Testis (tissue), 3 donors: ENCODE results near the gene OMD. TPM values are rescaled to one million over a fixed set of nuclear protein-coding genes. Genes with fewer than 3 reads are reported as not detected.

ENCODE experiments used
- DNase-seq: peaks from one replicate; pipeline ENCODE4 v3.0.0-alpha.2; 2019
- H3K27ac ChIP-seq, 2 donors: fragments of 200-600 bp; sonication (generic); one replicate each; pipeline ENCODE4 v1.5.1; 2019
- H3K27me3 ChIP-seq: fragments of 200-600 bp; sonication (generic); one replicate; pipeline ENCODE4 v1.5.1; 2019
- H3K36me3 ChIP-seq: fragments of 200-600 bp; sonication (generic); one replicate; pipeline ENCODE4 v1.5.1; 2017; ENCODE audit warnings: low read depth; ENCODE audit errors: missing control alignments
- H3K4me1 ChIP-seq: fragments of 200-600 bp; sonication (generic); one replicate; pipeline ENCODE4 v1.5.1; 2019
- H3K4me3 ChIP-seq, 2 donors: fragments of 200-600 bp; sonication (generic); one replicate each; pipeline ENCODE4 v1.5.1; 2017 to 2019
- H3K9me3 ChIP-seq: fragments of 200-600 bp; sonication (generic); one replicate; pipeline ENCODE4 v1.5.1; 2017
- POLR2A ChIP-seq: fragments of 450-650 bp; IDR thresholded peaks from one replicate; pipeline ENCODE4 v1.6.1; 2017; ENCODE audit warnings: antibody characterized with exemption, mild to moderate bottlenecking, moderate library complexity
- whole genome bisulfite sequencing, 2 donors: methylation state at CpG; one replicate each; pipeline ENCODE4 v1.1.5; 2018; 5-methylcytosine and 5-hydroxymethylcytosine counted together
- intact Hi-C: fragments of 100-400 bp; cut with DNase I; formaldehyde crosslinking; loops from one replicate; pipeline ENCODE4 v1.15.1; 2023; ENCODE audit warnings: low total_unique reads
- polyA plus RNA-seq: library from polyadenylated mRNA; stranded (reverse); fragments of 350-450 nt; fragmentation: Illumina TruSeq; extraction: RNeasy Lipid Tissue Mini Kit (QIAGEN cat#74804); gene quantifications from one replicate; pipeline ENCODE4 v1.2.3, GENCODE V29; 2014; ENCODE audit warnings: low read depth, low replicate concordance; ENCODE audit not compliant: insufficient read depth
- total RNA-seq, 2 donors: library from RNA; depleted of rRNA; stranded (reverse); fragments of >200 nt; gene quantifications; one replicate each; pipeline ENCODE4 v1.2.3, GENCODE V29; 2016
- TF ChIP-seq, protein P1 (sequence below), 3 experiments: fragments of 450-650 bp in 2 of 3; fragments of 200-600 bp in 1 of 3; sonication (generic) in 1 of 3; IDR thresholded peaks; one replicate each; pipeline ENCODE4 v1.5.1; 2016 to 2019; ENCODE audit warnings: antibody characterized with exemption in 3 of 3, mild to moderate bottlenecking in 2 of 3, moderate library complexity in 1 of 3

The OMD gene
- total and polyA plus RNA-seq, 3 donors from 2014 or later: 1.1 to 4.9 (median 2.5) TPM

DNA sequence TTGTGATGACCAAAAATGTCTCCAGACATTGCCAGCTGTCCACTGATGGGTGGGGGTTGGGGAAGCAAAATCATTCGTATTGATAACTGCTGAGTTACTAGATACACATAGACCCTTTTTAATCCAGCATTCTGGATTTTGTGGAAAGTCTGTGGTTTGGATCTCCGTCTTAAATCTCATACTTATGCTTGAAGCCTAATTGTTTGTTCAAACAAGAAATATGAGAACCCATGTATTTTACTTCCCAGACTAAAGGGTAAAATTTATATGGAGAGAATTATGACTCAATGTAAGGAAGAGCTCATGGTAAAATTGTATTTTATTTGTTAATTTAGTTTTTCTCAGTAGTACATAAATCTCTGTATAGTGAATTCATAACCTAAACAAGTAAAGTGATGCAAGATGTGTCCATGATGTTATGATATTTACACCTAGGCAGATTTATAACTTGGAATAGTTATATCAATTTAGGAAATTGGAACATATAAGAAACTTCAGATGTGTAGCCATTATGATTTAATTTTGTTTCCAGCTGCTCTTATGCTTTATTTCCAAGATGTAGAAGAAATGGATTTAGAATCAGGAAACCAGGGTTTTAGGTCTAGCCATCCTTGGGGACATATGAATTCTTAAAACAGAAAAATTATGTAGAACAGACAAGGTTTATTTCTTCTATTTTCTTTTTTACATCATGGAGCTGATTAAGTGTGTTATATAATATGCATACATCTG lies 15.4 kb downstream of the OMD start:
- 86 to 96% methylated on average over 2 of the region's 2 CpGs for WGBS, 2 donors
- TF ChIP-seq, protein P1, sequence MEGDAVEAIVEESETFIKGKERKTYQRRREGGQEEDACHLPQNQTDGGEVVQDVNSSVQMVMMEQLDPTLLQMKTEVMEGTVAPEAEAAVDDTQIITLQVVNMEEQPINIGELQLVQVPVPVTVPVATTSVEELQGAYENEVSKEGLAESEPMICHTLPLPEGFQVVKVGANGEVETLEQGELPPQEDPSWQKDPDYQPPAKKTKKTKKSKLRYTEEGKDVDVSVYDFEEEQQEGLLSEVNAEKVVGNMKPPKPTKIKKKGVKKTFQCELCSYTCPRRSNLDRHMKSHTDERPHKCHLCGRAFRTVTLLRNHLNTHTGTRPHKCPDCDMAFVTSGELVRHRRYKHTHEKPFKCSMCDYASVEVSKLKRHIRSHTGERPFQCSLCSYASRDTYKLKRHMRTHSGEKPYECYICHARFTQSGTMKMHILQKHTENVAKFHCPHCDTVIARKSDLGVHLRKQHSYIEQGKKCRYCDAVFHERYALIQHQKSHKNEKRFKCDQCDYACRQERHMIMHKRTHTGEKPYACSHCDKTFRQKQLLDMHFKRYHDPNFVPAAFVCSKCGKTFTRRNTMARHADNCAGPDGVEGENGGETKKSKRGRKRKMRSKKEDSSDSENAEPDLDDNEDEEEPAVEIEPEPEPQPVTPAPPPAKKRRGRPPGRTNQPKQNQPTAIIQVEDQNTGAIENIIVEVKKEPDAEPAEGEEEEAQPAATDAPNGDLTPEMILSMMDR (IDR thresholded peaks at IDR 0.05): no peak
- no peak for TF ChIP-seq POLR2A
- no peaks in the 10 kb centered on the region for H3K9me3 ChIP-seq
- no peaks in the 10 kb centered on the region for H3K36me3 ChIP-seq
- DNase-seq: no peak
- peaks cover 9% of the 10 kb centered on the region for H3K4me1 ChIP-seq
- no peak overlapping the region for H3K27ac ChIP-seq
- H3K27me3 ChIP-seq: no peaks in the 10 kb centered on the region
- intact Hi-C loops: no loop called here
- no peak overlapping the region for H3K4me3 ChIP-seq

DNA sequence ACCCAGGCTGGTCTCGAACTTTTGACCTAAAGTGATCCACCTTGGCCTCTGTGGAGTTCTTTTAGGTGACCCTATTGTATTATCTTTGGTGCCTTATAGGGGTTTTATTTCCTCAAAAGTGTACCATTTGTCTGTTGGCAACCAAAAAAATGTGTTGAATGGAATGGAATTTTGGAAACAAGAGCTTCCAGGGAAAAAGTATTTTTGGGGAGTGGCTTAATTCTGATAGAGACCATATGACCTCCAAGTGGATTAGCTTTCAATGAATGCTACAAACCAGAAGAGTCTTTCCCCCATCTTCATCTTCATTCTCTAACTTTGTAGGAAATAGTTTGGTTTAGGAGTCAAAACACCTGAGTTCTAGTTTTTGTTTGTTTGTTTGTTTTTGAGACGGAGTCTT lies 16.5 kb downstream of the OMD start:
- H3K27me3 ChIP-seq: no peaks in the 10 kb centered on the region
- no peaks in the 10 kb centered on the region for H3K9me3 ChIP-seq
- 83 to 99% methylated on average over 2 of the region's 2 CpGs for WGBS, 2 donors
- DNase-seq: no peak
- intact Hi-C loops: no loop called here
- H3K4me1 ChIP-seq: peaks cover 9% of the 10 kb centered on the region
- no peaks in the 10 kb centered on the region for H3K36me3 ChIP-seq
- no peak for TF ChIP-seq POLR2A
- TF ChIP-seq, protein P1 (IDR thresholded peaks at IDR 0.05): no peak
- no peak overlapping the region for H3K4me3 ChIP-seq
- no peak overlapping the region for H3K27ac ChIP-seq

DNA sequence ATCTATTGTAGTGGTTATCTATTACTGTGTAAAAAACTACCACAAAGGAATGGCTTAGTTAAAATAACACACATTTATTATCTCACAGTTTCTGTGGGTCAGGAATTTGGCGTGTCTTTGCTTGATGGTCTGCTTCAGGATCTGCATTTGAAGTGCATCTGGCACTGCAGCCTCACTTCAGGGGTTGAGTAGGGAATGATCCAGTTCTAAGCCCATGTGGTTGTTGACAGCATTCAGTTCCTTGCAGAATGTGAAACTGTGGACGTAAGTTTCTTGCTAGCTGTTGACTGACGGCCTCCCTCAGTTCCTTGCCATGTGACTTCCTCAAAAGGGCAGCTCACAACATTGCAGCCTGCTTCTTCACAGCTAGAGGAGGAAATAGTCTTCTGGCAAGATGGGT lies 17.8 kb downstream of the OMD start:
- intact Hi-C loops: no loop called here
- WGBS, 2 donors: 34 to 39% methylated on average over 3 of the region's 3 CpGs
- no peaks in the 10 kb centered on the region for H3K36me3 ChIP-seq
- peak; percentile 37 for DNase-seq
- H3K9me3 ChIP-seq: no peaks in the 10 kb centered on the region
- no peaks in the 10 kb centered on the region for H3K27me3 ChIP-seq
- H3K4me3 ChIP-seq: no peak overlapping the region
- no peak for TF ChIP-seq POLR2A
- TF ChIP-seq, protein P1 (IDR thresholded peaks at IDR 0.05): no peak
- peak overlapping the region in 1 of 2 donors; percentile 51 for H3K27ac ChIP-seq
- H3K4me1 ChIP-seq: peaks cover 9% of the 10 kb centered on the region

DNA sequence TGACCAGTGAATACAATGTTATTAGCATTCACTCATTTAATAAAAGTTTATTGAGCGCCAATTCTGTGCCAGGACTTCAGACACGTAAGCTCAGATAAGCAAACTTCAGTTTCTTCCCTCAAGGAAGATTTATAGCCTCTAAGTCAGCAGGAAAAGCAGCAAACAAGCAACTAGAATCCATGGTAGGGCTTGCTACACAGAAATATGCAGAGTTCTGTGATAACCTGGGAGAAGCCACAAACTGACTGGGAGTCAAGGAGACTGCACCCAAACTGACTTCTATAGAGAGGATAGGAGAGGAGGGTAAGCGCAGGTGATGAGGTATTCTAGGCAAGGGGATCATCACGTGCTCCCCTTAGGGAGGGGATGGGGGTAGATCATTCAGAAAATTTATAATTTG lies 18.5 kb downstream of the OMD start:
- Histone ChIP-seq H3K9me3 (no peaks in the 10 kb centered on the region), H3K4me1 (peaks cover 9% of the 10 kb centered on the region), H3K27me3 (no peaks in the 10 kb centered on the region), H3K27ac (no peak overlapping the region), H3K4me3 (no peak overlapping the region), H3K36me3 (no peaks in the 10 kb centered on the region)
- TF ChIP-seq POLR2A: no peak
- TF ChIP-seq, protein P1 (IDR thresholded peaks at IDR 0.05): no peak
- WGBS, 2 donors: 55 to 56% methylated on average over 4 of the region's 4 CpGs
- intact Hi-C loops: no loop called here
- DNase-seq: no peak
